DMS79 treated with DMSO at 0.1 percent for 48 hours (cell line): ENCODE results near the gene TFAP2D.
A peak's percentile ranks its signal among the peaks of the same experiment; 100 is the strongest.

Experiments
- DNase-seq: peaks from one replicate; lab custom pipeline; 2025; lab: John Stamatoyannopoulos, UW

Gene TFAP2D

DNA sequence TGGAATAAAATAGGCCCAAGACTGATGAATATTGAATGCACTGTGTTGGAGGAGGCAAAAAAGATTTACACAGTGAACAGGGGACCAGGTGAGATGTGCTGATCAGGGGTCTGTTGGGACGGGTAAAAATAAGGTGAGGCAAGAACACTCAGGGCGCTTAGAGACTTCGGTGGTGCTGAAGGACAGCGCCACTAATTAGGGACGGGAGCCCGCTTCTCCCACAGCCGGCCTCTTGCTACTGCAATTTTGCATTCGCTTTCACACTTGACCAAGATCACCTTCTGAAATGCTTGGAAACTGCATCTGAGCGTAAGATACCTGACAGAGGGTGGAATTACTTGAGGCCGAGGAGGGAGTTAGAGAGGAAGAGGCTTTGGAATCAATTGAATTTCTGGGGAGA, 7.3 kb downstream of the TFAP2D start:
- no peak for DNase-seq

DNA sequence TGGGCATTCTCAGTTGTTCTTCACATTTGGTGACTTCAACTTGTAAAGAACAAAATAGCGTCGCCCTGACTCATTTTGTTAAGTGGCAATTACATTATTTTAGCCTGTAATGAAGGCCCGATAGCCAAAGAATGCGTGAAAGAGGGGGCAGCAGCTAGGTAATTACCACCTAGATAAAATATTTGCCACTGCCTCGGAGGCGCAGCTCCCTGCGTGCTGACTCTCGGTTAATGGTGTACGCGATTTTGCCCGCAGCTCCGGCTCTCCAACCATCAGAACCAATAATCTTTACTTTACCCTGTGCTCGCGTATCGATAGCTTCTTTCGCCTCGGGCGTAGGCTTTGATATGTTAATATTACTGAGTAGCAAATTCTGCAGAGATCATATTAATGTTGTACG, 8.7 kb downstream of the TFAP2D start:
- no peak for DNase-seq

GRCh38 chr6:50722829-50723554, 9.7 kb downstream of the TFAP2D start:
- DNase-seq, result no peak

- peak; percentile 12 for DNase-seq
Observed at GRCh38 chr6:50724381-50725124, 11.2 kb downstream of the TFAP2D start.

DNA sequence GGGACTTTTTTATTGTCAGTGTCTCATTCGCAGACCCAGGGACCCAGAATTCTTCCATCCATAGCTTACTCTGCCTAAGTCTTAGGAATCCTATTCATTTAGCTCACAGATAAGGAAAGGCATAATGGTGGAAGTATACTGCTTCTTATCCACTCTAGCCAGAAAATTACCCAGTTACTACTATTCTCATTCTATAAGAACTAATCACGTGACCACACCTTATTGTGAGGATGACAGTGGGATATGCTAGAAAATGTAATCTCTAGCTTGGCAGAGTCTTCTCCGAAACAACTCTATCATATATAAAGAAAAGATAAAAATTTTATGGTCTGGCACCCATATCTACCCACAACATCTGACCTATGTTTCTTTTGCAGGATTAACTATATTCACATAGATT, 21.2 kb downstream of the TFAP2D start:
- DNase-seq, result no peak

GRCh38 chr6:50742161-50742560, 28.8 kb downstream of the TFAP2D start:
- no peak for DNase-seq

GRCh38 chr6:50744976-50745375, 31.6 kb downstream of the TFAP2D start:
- no peak for DNase-seq

GRCh38 chr6:50762798-50763197, 49.5 kb downstream of the TFAP2D start:
- DNase-seq, result no peak

DNA sequence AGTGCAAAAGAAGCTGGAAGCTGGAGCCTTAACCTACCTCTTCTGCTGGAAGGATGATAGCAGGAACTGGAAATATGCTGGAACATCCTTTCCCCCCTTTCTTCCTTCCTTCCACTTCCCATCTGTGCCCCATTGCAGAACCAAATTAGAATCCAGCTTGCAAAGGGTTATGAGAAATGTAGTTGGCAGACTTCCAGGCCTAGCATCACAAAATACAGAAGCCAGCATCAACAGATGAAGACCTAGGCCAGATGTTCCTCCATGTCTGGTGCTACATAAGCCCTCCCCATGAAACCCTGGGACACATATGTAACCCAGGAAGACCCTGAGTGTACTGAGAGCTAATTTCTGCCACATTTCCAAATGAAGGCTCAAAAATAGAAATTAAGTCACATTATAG, 65.4 kb downstream of the TFAP2D start:
- DNase-seq, result no peak

DNA sequence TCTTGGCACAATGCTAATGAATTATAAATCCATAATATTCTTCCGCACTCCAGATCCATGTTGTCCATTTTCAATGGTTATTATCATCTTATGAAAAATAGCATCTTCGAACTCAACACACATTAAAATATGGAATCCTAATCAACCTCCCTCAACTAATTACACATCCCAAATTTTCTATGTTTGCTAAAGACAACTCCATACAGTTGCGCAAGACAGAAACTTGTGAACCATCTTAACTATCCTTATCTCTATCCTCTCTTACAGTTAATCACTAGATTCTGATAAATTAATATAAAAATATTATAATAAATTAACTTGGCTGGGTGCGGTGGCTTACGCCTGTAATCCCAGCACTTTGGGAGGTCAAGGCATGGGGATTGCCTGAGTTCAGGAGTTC, 67.1 kb downstream of the TFAP2D start:
- no peak for DNase-seq

GRCh38 chr6:50785921-50786320, 72.6 kb downstream of the TFAP2D start:
- no peak for DNase-seq

GRCh38 chr6:50791900-50792508, 78.7 kb downstream of the TFAP2D start:
- peak; percentile 35 for DNase-seq

DNA sequence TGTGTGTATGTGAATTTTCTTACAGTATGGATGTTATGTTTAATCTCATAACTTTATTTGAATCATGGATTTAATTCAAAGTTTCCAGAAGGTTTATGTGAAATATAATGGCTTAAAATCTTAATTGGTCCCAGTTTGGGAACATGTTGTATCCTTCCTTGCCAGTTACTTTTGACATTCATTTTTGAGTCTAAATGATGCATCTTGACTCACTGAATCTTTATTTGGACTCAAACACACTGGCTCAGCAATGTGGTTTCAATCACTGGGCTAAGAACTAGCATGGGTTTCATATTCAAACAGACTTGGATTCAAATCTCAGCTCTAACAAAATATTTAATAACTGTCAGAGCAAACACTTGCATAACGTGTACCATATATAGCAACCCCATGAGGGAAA, 79.4 kb downstream of the TFAP2D start:
- DNase-seq, result no peak

GRCh38 chr6:50795574-50795973, 82.2 kb downstream of the TFAP2D start:
- DNase-seq, result no peak

- no peak for DNase-seq
Observed at GRCh38 chr6:50804283-50804682, 91.0 kb downstream of the TFAP2D start.

DNA sequence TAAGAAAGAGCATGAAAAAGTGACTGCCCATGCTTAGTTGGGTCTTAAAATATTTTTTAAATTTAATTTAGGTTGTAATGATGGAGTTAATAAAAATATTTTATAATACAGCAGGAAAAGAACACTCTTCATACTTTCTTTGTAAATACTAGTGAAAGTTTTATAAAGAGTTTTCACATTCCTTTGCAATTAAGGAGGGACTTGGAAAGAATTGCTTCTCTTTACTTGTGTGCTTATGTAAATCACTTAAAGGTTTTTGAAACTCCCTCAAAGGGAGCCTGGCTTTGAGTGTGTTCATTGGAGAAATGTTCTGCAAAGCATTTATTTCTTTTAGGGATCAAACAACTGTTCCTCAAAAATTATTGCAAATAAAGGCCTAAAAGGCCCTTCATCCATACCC, 93.7 kb downstream of the TFAP2D start:
- no peak for DNase-seq

- DNase-seq, result no peak
Observed at GRCh38 chr6:50815436-50816114, 102.2 kb downstream of the TFAP2D start.

GRCh38 chr6:50816115-50816675, 102.9 kb downstream of the TFAP2D start:
- peak; percentile 43 for DNase-seq

GRCh38 chr6:50816947-50817645, 103.8 kb downstream of the TFAP2D start:
- DNase-seq, result no peak

DNA sequence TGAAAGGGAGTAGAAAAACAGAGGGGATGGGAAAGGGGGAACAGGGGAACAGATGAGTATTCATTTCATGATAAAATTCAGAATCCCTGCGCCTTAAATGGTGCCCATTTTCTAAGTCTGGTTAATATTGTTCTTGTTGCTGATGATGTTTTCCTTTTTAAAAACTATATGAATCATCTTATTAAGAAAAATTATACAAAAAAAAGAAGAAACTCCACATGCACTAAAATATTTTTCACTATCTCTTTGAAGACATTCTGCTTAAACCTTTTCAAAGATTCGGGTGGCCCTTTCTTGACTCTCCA, 104.3 kb downstream of the TFAP2D start:
- DNase-seq, result no peak

GRCh38 chr6:50818020-50818419, 104.7 kb downstream of the TFAP2D start:
- DNase-seq, result no peak

DNA sequence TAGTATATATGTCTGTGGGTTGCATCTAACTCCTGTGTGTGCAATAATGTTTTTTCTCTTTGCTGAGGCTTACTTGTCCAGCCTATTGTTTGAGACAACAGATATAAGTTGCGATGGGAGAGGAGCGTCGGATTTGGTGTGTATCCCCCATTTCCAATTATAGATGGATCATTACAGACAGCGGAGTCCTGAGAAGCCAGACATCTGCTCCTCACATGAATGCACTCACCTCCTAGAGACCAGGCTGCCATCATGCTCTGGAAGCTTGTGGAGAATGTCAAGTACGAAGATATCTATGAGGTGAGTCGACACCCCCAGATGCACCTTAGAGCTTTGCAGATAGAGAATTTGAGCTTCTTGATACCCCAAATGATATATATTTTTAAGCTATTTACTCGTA, 105.3 kb downstream of the TFAP2D start, which contains the start of gene TFAP2B:
TFAP2B (plus strand) TSS at position 199 of the 400 bp plus-strand sequence; CDS start at position 220, 21 bp downstream.
- no peak for DNase-seq
